Fibroblast of lung (primary cell): Measurements from ENCODE around the gene P3H3. TPM values are rescaled to one million over a fixed set of nuclear protein-coding genes. Genes with fewer than 3 reads are reported as not detected.

Experiments
- DNase-seq, 2 donors: peaks; one replicate each; pipeline versions ENCODE4 v3.0.0 to v3.0.0-alpha.2; 2010; ENCODE audit warnings: low read depth in 2 of 2
- H2AFZ ChIP-seq: 2 replicates; pipeline ENCODE4 v1.5.1; 2012; ENCODE audit warnings: low read length, control low read depth, inconsistent platforms
- H3K27ac ChIP-seq: 2 replicates; pipeline ENCODE4 v1.5.1; 2011; ENCODE audit warnings: low read length, control low read depth; ENCODE audit not compliant: insufficient read depth
- H3K27me3 ChIP-seq: 2 replicates; pipeline ENCODE4 v1.5.1; 2011; ENCODE audit warnings: mild to moderate bottlenecking, low read length; ENCODE audit not compliant: control insufficient read depth, insufficient read depth
- H3K36me3 ChIP-seq: 2 replicates; pipeline ENCODE4 v1.5.1; 2011; ENCODE audit warnings: low read length; ENCODE audit not compliant: control insufficient read depth, insufficient read depth
- H3K4me1 ChIP-seq: 2 replicates; pipeline ENCODE4 v1.5.1; 2011; ENCODE audit warnings: low read length; ENCODE audit not compliant: control insufficient read depth, insufficient read depth; ENCODE audit errors: extremely low read depth
- H3K4me2 ChIP-seq: 2 replicates; pipeline ENCODE4 v1.5.1; 2011; ENCODE audit warnings: low read length, control low read depth; ENCODE audit not compliant: insufficient read depth; ENCODE audit errors: extremely low read depth
- H3K4me3 ChIP-seq, 4 experiments: fragments of 200-600 bp in 1 of 4; sonication (generic) in 1 of 4; replicated peaks in 1 of 4; 2 replicates each; pipeline ENCODE4 v1.5.1; 2011 to 2016; ENCODE audit warnings: low read length in 4 of 4, low read depth in 3 of 4, mild to moderate bottlenecking in 3 of 4, control low read depth in 2 of 4, inconsistent platforms in 1 of 4, mixed read lengths in 1 of 4; ENCODE audit not compliant: insufficient read depth in 1 of 4; ENCODE audit errors: control extremely low read depth in 1 of 4
- H3K79me2 ChIP-seq: 2 replicates; pipeline ENCODE4 v1.5.1; 2012; ENCODE audit warnings: mild to moderate bottlenecking, low read length, inconsistent platforms; ENCODE audit not compliant: control insufficient read depth, insufficient read depth
- H3K9ac ChIP-seq: 2 replicates; pipeline ENCODE4 v1.5.1; 2011; ENCODE audit warnings: mild to moderate bottlenecking, low read length, control low read depth; ENCODE audit not compliant: insufficient read depth
- H3K9me3 ChIP-seq: 2 replicates; pipeline ENCODE4 v1.5.1; 2012; ENCODE audit warnings: low read depth, low read length; ENCODE audit not compliant: control insufficient read depth, insufficient read depth
- H4K20me1 ChIP-seq: 2 replicates; pipeline ENCODE4 v1.5.1; 2011; ENCODE audit warnings: low read length; ENCODE audit not compliant: control insufficient read depth, insufficient read depth; ENCODE audit errors: extremely low read depth
- EZH2 ChIP-seq: IDR thresholded peaks from 2 replicates; pipeline ENCODE4 v1.5.1; 2012; ENCODE audit warnings: low read length, control low read depth, mild to moderate bottlenecking; ENCODE audit errors: missing control alignments
- polyA plus RNA-seq, 2 donors: library from polyadenylated mRNA; depleted of rRNA in 1 of 2; stranded (reverse) in 1 of 2; unstranded in 1 of 2; fragments of >200 nt; gene quantifications; 2 replicates each; pipeline ENCODE4 v1.2.1, GENCODE V29; 2011 to 2012; ENCODE audit warnings: missing spikeins in 1 of 2
- total RNA-seq: library from RNA; depleted of rRNA; stranded (reverse); fragments of >200 nt; gene quantifications from 2 replicates; pipeline ENCODE4 v1.2.1, GENCODE V29; 2014
- TF ChIP-seq, protein P1 (sequence below), 2 donors: IDR thresholded peaks in 1 of 2; conservative IDR thresholded peaks in 1 of 2; 1 replicate in 1 of 2; 2 replicates in 1 of 2; pipeline ENCODE4 v1.5.1; 2011 to 2012; ENCODE audit warnings: low read length in 2 of 2, control low read depth in 1 of 2, inconsistent platforms in 1 of 2, low read depth in 1 of 2, mild to moderate bottlenecking in 1 of 2

P3H3 gene
- total and polyA plus RNA-seq, 2 donors (not counting 1 experiment from before 2014, with no cell fraction given) = 44.0 to 96.3 TPM

DNA sequence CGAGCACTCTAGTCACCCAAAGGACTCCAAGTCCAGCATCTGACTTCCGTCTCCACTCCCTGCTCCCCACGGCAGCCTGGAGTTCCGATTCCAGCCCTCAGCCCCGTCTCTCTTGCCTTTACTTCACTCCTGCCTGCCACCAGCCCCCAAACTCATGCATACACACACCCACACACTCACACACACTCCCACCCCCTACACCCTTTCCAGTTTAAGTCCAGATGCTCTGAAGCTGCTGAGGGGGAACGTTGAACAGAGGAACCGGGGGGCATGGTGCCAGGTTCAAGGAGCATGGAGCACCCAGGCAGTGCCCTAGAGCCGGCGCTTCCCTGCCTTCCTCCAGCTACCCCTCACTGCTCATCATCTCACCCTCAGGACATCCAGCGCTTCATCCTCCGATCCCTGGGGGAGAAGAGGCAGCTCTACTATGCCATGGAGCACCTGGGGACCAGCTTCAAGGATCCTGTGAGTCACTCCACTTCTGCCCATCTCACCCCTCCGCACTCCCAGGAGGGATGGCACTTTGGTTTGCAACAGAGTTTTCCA lies 3.3 kb downstream of the P3H3 start:
- no peaks in the 10 kb centered on the region for H3K9me3 ChIP-seq
- H3K79me2 ChIP-seq = peaks cover 26% of the 10 kb centered on the region
- no peak for DNase-seq
- no peaks in the 10 kb centered on the region for H3K27me3 ChIP-seq
- peaks cover 10% of the 10 kb centered on the region for H3K4me1 ChIP-seq
- H2AFZ ChIP-seq = no peak overlapping the region
- no peak overlapping the region for H3K9ac ChIP-seq
- no peak overlapping the region for H3K4me3 ChIP-seq
- no peak overlapping the region for H3K4me2 ChIP-seq
- H3K27ac ChIP-seq = no peak overlapping the region
- no peaks in the 10 kb centered on the region for H4K20me1 ChIP-seq
- peaks cover 24% of the 10 kb centered on the region for H3K36me3 ChIP-seq
- no peak for TF ChIP-seq EZH2
- TF ChIP-seq, protein P1, sequence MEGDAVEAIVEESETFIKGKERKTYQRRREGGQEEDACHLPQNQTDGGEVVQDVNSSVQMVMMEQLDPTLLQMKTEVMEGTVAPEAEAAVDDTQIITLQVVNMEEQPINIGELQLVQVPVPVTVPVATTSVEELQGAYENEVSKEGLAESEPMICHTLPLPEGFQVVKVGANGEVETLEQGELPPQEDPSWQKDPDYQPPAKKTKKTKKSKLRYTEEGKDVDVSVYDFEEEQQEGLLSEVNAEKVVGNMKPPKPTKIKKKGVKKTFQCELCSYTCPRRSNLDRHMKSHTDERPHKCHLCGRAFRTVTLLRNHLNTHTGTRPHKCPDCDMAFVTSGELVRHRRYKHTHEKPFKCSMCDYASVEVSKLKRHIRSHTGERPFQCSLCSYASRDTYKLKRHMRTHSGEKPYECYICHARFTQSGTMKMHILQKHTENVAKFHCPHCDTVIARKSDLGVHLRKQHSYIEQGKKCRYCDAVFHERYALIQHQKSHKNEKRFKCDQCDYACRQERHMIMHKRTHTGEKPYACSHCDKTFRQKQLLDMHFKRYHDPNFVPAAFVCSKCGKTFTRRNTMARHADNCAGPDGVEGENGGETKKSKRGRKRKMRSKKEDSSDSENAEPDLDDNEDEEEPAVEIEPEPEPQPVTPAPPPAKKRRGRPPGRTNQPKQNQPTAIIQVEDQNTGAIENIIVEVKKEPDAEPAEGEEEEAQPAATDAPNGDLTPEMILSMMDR (conservative IDR thresholded peaks at IDR 0.05 in 1 of 2, IDR thresholded peaks at IDR 0.05 in 1 of 2; ENCODE audit: low read depth in 1 of 2, low read length in 2 of 2) = no peak

DNA sequence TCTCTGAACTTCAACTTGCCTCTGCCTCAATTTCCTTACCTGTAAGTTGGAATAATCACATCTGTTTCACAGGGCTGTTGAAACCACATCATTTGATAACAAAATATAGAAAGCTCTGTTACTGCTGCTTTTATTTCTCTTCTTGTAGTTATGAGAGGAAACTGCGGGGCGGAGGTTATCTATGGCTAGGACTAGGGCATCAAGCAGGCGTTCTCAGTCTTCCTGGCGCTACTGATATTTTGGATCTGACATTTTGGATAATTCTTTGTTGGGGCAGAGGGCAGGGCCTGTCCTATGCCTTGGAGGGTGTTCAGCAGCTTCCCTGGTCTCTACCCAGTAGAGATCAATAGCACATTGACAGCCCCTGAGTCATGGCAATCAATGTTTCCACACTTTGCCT lies 3.9 kb downstream of the P3H3 start:
- Histone ChIP-seq H3K36me3 (peaks cover 27% of the 10 kb centered on the region), H3K4me3 (no peak overlapping the region), H3K4me1 (peaks cover 7% of the 10 kb centered on the region), H3K27ac (no peak overlapping the region), H3K9me3 (no peaks in the 10 kb centered on the region), H3K9ac (no peak overlapping the region), H3K79me2 (peaks cover 26% of the 10 kb centered on the region), H4K20me1 (no peaks in the 10 kb centered on the region), H2AFZ (no peak overlapping the region), H3K27me3 (no peaks in the 10 kb centered on the region), H3K4me2 (no peak overlapping the region)
- TF ChIP-seq, protein P1 (conservative IDR thresholded peaks at IDR 0.05 in 1 of 2, IDR thresholded peaks at IDR 0.05 in 1 of 2; ENCODE audit: low read depth in 1 of 2, low read length in 2 of 2) = no peak
- TF ChIP-seq EZH2 = no peak
- DNase-seq = no peak

DNA sequence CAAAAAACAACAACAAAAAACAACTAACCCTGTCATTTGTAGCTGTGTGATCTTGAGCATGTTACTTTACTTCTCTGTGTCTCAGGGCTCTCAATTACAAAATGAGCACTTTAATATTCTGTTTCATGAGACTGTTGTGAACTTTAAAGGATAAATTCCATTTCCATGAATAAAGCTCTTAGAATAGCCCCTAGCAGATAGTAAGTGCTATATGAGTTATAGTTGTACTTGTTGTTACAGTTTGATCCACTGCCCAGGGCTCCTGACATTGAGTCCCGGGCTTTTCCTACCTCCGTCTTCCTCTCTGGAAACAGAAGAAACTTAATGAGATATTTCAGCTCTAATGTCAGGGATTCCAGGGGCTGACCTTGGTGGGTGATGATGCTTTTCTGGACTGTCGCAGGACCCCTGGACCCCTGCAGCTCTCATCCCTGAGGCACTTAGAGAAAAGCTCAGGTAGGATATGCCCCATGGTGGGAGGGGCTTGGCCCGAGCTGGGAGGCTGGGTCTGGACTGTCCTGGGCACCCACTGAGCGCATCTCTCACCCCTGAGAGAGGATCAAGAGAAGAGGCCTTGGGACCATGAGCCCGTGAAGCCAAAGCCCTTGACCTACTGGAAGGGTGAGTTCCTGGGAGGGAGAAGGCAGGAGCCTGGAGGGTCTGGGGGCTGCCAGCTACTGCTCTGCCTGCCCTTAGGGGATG lies 5.1 kb downstream of the P3H3 start:
- peaks cover 32% of the 10 kb centered on the region for H3K36me3 ChIP-seq
- H3K79me2 ChIP-seq = peaks cover 23% of the 10 kb centered on the region
- no peaks in the 10 kb centered on the region for H3K27me3 ChIP-seq
- H4K20me1 ChIP-seq = no peaks in the 10 kb centered on the region
- DNase-seq = no peak
- H3K9me3 ChIP-seq = no peaks in the 10 kb centered on the region
- H3K27ac ChIP-seq = no peak overlapping the region
- H2AFZ ChIP-seq = no peak overlapping the region
- no peak overlapping the region for H3K9ac ChIP-seq
- TF ChIP-seq, protein P1 (conservative IDR thresholded peaks at IDR 0.05 in 1 of 2, IDR thresholded peaks at IDR 0.05 in 1 of 2; ENCODE audit: low read depth in 1 of 2, low read length in 2 of 2) = no peak
- no peak for TF ChIP-seq EZH2
- no peak overlapping the region for H3K4me3 ChIP-seq
- peaks cover 4% of the 10 kb centered on the region for H3K4me1 ChIP-seq
- no peak overlapping the region for H3K4me2 ChIP-seq
